Ammon's horn (tissue), 1 donor: Measurements from ENCODE around the gene ADAMTS14.
A peak's percentile ranks its signal among the peaks of the same experiment; 100 is the strongest.

ENCODE experiments used
- DNase-seq: peaks from one replicate; pipeline ENCODE4 v3.0.0-alpha.2; 2016; ENCODE audit warnings: low spot score

Gene ADAMTS14

DNA sequence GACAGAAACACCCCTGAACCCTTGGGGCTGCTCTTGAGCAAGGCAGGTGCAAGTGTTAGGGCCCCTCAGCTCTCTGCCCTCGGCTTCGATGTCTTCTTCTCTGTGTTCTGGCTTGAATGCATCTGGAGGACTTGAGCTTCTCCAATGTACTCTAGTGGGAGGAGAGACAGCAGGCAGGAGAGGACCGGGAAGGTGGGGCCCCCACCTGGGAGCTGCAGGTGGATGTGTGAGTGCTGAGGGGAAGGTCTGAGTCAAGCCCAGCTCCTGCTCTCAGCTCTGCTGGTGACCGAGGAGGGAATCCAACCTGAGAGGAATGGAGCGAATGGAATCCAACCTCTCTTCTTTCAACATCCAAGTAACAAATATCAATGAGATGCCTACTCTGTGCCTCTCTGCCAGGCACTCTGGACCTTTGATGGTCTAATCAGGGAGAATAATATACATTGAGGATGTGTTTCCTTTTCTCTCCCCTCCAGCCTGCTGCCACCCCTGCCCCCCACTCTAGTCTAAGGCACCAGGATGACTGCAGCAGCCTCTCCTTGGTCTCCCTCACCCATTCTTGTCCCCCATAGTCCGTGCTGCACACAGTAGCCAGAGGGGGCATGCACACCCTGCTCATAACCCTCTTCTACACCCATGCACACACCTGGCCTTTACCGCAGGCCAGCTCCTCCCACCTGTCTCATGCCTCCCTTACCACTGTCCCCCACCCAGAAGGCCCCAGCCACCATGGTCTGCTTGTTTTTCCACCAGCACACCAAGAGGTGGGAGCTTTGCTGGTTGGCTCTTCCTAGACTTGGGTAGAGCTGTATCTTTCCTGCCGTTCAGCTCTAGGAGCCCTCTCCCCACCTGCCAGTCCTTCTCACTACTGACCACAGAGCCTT is 99.2 kb downstream of the ADAMTS14 start:
- no peak for DNase-seq

DNA sequence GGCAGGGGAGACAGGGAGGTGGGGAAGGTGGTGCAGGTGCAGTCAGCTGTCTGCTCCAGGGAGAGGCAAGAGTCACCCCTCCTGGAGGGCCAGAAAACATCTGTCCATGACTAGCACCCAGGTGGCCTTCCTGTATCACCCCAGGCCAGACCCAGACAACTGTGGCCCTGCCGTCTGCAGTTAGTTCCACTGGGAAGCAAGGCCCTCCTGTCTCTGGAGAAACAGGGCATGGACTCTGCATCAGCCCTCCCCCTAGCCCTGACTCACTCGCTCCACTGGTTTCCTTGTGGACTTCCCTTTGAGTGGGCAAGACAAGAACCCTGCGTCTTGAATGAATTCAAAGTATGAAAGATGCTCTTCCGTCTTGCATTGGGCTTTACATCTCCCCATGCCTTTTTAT is 100.3 kb downstream of the ADAMTS14 start:
- DNase-seq: no peak

DNA sequence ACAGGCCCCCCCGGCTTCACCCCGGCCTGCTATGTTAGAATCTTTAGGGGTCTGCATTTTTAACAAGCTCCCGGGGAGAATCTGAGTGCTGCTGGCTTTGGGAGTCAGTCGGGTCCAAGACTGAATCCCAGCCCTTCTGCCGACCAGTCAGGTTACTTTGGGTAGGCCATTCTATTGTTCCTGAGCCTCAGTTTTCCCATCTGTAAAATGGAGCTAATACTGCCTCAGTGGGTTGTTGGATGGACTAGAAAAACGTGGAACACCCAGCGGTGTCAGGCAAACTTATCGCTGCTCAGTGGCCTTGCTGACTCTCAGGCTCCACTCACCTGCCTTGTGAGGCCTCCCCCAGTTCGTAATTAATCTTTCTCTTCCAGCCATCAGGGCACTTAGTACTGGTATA is 101.2 kb downstream of the ADAMTS14 start:
- no peak for DNase-seq

DNA sequence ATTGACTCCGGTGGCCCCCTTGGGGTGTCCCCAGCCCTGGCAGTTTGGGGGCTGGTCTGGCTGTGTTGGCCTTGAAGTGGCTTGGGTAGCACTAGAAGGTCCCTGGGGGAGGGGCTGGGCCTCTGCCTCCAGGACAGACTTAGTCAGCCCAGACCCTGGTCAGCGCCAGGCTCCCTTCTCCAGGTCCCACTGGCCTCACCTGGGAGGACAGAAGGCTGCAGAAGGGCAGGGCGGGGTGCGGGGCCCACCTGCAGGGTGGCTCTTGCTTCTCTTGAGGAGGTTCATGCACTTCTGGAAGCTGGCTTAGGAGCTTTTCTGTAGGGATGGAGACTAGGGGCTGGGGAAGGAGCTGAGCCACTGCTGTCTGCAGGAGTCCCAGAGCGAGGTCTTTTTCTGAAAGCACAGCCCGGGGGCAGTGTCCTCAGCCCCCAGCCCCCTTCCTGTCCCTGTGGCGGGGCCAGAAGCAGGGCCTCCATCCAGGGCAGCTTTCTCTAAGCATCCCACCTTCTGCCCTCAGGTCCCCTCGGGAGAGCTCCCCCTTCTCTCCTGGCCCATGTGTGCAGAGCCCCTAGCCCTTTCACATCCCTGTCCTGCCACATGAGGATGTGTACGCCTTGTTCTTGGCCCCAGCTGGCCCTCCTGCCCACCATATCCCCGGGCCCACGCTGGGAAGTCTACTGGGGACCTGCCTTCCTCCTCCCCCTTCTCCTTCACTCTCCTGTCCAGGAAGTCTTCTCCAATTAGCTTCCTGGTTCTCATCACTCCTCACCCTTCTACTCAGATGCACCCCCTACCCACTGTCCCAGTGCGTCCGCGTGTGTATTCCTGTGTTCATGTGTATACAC is 101.9 kb downstream of the ADAMTS14 start:
- no peak for DNase-seq

DNA sequence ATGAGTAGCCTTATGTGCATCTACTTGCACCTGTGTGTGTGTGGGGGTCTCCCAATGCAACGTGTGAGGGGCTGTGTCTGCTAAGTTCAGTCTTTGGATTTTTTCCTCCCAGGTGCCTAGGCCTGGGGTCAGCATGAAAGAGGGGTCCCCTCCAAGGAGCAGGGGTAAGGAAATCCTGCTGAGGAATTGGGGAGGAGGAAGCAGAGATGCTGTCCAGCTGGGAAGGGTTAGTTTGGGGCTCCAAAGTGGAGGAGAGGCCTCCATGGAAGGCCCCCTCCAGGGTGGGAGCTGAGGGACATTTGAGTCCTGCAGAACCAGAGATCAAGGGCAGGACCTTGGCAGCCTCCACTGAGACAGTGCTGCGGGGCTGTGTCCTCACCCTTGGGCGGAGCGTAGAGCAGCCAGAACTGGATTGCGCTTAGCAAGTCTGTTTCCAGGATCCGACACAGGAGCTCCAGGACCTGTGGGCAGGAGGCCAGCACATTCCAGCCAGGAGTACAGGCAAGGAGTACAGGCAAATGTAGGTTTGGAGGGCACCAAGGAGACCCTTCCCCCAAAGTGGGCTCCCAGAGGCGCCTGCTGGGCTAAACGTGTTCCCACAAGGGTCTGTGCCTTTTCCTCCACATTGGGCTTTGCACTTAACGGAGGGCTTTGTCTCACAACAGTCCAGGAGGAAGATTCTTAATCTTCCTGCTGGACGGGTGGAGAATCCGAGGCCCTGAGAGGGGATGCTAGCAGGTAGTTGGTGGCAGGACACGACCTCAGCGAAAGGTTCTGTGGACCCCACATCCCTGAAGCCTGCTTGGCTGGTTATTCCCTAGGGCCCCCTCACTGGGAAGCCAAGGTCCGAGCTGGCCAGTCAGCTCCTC is 102.7 kb downstream of the ADAMTS14 start:
- DNase-seq: no peak

DNA sequence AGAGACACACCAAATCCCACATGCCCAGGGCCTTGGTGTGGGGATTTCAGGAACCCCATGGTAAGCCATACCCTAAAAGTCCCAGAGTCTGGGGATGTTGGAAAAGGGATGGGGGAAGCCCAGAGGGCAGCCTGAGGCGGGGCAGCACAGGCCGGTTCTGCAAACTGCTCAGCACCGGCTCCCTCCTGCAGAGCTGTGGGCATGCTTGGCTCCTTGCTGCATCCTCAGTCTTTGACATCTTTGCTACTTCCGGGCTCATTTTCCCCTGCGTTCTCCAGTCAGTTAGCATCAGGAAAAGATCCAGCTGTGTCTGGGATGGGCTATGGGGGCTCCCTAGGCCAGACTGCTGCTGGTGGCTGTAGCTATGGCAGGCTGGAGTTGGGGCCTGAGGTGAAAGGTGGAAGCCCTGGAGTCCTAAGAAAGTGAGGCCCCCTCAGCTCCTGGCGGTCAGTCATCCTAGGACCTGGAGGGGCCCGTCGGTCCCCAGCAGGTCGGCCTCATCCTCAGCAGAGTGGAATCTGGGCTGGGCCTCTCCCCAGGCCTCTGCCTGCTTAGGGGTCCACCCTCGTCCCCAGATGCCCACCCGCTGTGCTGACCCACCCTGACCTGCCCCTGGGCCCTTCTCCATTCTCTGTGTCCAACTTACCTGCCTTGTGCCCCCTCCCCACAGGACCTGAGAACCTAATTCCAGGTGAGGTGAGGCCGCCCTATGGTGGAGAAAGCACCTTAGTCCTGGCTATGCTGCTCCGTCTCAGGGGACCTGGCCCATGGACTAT is 103.6 kb downstream of the ADAMTS14 start:
- no peak for DNase-seq

DNA sequence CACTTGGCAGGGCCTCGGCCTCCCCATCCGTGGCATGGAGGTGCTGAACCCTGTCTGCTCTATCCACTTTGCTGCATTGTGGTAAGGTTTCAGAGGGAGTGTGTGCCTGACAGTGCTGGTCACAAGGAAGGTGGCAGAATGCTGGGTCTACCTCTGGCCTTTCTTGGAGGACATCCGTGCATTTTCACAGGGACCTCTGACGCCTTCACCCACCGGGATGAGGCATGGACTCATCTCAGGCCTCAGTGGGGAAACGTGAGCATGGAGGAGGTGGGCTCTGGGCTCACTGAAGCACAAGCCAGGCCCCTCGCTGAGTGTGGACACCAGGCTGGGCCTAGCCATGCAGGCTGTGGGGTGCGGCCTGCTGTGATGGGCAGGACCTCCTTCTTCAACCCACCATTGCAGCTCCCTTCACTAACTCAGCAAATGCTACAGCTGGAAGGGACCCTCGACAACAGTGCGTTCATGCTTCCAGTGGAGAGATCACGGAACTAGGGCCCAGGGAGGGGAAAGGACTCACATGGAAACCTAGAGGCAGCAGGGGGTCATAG is 104.2 kb downstream of the ADAMTS14 start:
- DNase-seq: no peak

DNA sequence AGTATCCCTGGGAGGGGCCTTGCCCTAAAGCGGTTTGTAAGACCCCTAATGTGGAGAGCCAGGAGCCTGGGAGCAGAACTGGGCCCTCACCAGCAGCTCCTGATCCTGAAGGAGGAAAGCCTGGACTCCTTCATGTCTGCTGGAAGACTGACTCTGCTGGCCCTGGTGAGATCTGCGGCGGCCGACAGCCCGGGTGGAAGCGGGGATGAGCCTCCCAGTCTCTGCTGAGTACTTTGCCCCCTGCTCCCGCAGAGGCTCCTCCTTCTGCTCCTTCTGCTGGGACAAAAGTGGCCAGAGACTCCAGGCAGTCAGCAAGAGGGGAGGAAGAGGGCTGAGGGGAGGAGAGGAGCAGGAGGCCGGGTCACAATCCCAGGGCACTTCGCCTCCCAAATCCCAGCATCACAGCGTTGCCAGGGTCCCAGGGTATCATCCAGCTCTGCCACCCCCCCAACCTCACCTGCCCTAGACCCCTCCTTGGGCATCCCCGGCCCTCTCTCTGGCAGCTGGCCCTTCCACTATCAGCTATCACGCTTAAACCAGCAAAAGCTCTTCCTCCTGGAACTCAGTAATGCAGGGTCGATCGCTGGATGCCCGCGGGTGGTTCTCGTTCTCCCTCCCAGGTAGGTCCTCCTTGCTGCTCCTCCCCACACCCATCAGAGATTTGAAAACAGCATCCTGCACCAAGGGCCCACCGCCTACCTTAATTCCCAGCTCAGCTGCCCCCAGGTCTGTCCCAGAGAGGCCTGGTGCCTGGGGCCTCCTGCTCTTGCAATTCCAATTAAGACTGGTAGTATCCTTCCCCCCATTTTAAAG is 105.0 kb downstream of the ADAMTS14 start:
- no peak for DNase-seq

DNA sequence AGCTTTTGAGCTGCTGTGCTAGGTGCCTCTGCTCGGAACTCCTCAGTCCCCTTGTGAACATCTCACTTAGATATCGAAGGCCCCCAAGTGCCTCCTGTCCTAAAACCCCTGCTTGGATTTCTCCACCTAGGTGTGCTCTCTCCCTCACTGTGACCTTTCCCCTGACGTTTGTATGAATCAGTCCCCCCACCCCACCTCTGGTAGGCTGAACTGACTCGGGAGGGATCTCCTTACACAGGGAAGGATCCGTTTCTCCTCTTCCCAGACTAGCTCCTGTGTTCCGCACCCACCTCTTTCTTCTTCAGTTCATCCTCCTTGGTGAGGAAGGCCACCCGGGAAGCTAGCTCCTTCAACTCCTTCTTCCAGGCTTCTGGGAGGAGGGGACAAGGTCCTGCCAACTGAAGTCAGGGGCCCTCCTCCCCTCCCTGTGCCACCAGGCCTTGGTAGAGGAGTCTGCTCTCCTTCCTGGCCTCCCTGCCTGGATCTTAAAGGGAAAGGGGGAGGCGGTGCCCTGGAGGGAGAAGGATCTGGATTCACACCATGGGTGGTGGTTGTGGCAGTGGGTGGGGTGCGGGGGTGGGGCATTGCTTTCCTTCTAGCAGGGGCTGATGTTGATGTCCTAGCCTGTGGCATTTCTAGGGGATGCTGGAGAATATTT is 106.1 kb downstream of the ADAMTS14 start:
- no peak for DNase-seq

DNA sequence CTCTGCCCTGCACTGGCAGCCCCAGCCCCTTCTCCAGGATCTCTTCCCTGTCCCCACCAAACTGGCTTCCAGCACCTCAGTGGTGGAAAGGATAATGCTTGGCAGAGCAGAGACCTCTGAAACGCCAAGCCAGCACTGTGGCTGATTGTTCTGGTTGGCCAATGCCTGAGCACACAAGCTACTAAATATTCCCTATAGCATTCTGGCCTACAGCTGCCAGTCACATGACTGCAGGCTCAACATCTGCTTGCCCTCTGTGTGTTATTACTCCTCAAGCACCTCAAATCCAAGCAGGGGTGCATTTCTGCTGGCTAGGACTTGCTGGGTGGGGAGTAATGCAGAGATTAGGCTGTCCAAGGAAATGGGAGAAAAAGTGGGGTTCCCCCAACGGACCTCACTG is 106.8 kb downstream of the ADAMTS14 start:
- peak; percentile 74 for DNase-seq

DNA sequence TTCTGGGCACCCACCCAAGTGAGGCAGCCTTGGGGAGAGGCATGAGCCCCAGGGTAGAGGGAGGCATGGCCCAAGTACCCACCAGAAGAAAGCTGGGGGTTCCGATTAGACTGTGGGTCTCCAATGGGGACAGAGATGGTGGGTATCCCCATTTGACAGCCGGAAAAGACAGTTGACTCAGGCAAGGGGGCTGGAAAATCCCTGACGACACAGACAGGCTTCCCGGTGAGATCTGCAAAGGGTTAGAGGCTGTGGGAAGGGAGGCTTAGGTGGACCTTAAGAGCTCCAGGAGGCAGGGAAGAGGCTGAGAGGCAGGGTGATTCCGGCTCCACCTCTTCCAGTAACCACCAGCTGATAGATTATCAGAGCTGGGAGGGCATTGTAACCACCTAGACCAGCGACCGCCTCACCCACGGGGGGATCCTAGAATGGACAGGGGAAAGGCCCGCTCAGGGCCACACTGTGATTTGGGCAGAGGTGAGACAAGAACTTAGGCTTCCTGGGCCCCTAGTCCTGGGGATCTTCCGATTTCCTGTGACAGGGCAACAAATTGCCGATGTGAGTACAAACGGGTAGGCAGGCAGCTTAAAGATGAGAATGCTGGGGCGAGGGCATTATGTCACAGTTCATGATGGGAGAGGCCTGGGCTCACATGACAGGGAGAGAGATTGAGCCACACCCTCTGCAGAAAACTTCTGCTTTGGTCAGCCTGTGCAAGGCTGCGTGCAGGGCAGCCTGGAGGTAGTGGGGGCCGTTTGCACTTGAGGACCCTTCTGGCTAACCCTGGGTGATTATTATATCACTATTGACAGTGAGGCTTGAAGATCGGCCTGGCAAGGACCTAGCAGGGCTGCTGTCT is 107.4 kb downstream of the ADAMTS14 start:
- DNase-seq: no peak

DNA sequence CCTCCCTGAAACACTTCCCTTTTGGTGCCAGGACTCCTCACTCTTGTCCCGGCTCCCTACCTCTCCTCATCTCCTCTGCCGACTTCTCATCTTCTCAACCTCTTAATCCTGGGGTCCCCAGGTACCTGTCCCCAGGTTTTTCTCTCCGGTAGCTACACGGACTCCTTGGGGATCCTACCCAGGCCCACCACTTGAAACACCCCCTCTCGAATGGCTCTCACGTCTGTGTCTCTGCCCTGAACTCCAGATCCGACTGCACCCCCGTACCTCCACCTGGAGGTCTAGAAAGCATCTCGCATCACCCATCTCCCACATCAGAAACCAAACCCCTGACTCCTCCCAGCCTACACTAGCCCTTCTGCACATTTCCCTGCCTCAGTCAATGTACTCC is 108.1 kb downstream of the ADAMTS14 start:
- no peak for DNase-seq

DNA sequence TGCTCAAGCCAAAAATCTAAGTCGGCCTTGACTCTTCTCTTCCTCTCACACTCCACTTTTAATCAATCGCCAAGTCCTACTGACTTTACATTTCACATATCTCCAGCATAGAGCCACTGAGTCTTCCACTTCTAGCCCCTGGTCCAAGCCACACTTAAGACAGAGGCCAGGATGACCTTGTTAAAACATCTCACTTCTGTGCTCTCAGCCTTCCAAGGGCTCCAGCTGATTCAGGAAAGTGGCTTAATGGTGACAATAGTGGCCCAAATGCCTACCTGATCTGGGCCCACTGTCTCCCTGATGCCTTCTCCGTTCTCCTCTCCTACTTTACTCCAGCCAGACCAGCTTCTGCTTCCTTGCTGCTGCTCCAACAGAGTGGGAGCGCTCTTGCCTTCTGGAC is 108.5 kb downstream of the ADAMTS14 start:
- no peak for DNase-seq

DNA sequence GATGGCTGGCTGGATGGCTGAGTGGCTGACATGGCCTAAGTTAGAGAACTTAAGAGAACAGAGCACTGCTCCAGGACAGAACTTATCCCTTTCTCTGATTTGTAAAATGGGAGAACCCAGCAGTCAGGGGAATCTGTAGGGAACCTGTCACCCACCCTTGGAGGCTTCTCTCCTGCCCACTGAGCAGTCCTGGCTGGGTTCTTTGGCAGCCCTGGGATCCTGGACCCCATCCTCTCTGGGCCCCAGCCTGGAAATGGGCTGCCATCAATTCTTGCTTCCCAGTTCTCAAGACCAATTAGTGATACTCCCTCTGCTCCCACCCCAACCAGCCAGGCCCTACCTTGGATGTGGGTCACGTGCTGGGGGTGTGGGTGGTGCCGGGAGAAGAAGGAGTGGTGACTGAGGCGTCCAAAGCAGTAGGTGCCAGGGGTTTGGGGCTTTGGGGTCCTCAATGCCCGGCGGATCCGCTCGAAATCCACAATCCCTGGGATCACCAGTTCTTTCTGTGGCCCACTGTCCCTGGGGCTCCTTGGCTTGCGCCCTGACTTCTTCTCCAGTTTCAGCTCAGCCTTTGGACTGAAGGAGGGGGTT is 109.2 kb downstream of the ADAMTS14 start:
- no peak for DNase-seq

DNA sequence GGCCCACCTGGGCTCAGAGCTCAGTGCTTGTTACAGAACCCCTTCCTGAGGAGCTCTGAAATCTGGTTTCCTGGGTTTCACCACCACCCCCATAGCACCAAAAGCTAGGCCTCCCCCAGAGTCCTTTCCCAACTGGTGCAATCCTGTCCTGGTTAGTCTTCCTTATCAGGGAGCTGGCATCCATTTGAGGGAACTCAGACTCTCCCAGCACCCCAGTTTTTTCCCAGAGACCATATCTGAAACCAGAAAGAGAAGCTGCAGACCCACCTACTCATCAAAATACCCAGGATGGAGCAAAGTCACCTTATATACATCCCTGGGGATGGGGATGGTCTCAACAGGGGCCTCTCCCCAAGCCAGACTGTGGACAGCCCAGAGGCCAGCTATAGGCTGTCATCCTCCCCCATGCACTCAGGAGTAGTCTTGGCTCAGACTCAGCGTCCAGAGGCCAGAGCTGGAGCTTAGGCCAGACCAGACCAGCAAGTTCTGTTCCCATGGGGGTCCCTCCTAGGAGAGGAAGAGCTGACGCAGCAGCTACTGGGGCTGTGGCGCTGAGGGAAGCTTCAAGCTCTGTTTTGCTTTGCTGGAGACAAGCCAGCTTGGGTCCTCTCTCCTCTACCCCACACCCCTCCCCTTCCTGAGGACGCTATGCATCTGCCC is 109.9 kb downstream of the ADAMTS14 start:
- no peak for DNase-seq

DNA sequence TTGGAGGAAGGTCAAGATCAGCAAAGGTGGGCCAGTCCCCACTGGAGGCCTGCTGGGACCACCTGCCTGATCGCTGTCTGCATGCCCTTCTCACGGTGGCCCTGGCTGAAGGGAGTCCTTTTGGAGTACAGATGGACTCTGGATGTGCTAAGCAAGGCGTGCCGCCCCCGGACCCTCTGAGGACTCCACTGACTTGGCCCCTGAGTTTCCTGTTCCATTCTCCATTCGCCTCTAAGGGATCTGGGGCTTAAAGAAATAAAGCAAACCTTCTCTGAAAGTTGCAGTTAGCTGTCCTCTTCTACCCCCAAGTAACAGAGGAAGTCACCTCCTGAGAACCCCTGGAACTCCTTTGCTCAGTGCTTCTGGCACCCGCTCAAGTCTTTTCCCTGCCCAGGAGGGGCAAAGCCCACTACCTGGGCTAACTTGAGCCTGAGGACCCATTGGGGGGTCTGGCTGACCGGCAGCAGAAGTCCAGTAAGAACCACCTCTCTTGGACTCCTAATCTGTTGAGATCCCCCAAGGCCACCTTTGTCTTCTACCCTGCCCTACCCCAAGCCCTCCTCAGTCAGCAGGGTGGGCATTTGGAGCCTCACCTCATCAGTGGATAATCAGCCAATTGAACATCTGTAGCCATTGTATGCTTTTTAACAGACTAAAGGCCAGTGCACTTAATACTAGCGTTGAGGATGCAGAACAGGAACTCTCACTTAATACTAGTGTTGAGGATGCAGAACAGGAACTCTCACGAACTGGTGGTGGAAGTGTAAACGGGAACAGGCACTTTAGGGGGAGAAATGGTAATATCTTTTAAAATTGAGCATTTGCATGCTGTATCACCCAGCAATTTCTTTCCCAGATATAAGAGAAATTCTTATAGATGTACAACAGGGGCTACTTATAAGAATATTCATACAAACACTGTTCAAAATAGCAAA is 110.7 kb downstream of the ADAMTS14 start:
- no peak for DNase-seq

DNA sequence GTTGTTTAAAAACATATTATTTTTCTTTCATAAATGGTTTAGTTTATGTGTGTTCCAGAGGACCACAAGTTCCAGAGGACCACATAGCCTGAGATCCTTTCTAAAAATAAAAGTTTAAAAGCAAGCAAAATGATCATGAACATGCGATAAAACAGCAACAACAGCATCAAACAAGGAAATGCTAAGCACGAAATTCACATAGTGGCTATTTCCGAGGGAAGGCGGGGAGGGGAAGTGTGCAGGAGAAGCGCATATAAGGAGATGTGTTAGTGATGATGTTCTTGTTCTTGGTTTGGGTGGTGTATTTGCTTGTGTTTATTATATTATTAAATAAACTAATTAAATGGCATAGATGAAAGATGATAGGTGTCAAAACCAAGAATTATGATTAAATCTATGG is 111.7 kb downstream of the ADAMTS14 start:
- DNase-seq: no peak
